Upper lobe of left lung (tissue), 6 donors: ENCODE data around the gene EPX. TPM values are rescaled to one million over a fixed set of nuclear protein-coding genes. Genes with fewer than 3 reads are reported as not detected.
"Not testable (repeated sequence)": the region's sequence is repeated elsewhere in the genome, so short reads cannot be mapped to it uniquely, and the experiment has no call there.

Source experiments
- ATAC-seq, 2 donors: fragments of 200-7000 bp; cut with Tn5 transposase; one replicate each; pipeline ENCODE4 v1.9.1; 2022; ENCODE audit warnings: mild to moderate bottlenecking in 2 of 2, moderate library complexity in 2 of 2; ENCODE audit not compliant: low FRiP score in 2 of 2
- DNase-seq, 2 donors: peaks; one replicate each; pipeline ENCODE4 v3.0.0-alpha.2; 2019 to 2020
- H3K27ac ChIP-seq, 4 donors: fragments of 200-600 bp; sonication (generic); one replicate each; pipeline ENCODE4 v1.5.1; 2016 to 2019
- H3K27me3 ChIP-seq, 4 donors: fragments of 200-600 bp; sonication (generic); one replicate each; pipeline ENCODE4 v1.5.1; 2017 to 2019
- H3K36me3 ChIP-seq, 4 donors: fragments of 200-600 bp; sonication (generic); one replicate each; pipeline ENCODE4 v1.5.1; 2016 to 2019
- H3K4me1 ChIP-seq, 4 donors: fragments of 200-600 bp; sonication (generic); one replicate each; pipeline ENCODE4 v1.5.1; 2018 to 2019
- H3K4me3 ChIP-seq, 4 donors: fragments of 200-600 bp; sonication (generic); one replicate each; pipeline ENCODE4 v1.5.1; 2017 to 2019; ENCODE audit warnings: mild to moderate bottlenecking in 2 of 4, moderate library complexity in 1 of 4
- H3K9me3 ChIP-seq, 4 donors: fragments of 200-600 bp; sonication (generic); one replicate each; pipeline ENCODE4 v1.5.1; 2018 to 2019
- CTCF ChIP-seq, 6 experiments: fragments of 450-650 bp in 4 of 6; fragments of 200-600 bp in 2 of 6; sonication (generic) in 2 of 6; IDR thresholded peaks; one replicate each; pipeline ENCODE4 v1.5.1; 2016 to 2019; ENCODE audit warnings: antibody characterized with exemption in 6 of 6
- EP300 ChIP-seq, 4 donors: sonication (generic); formaldehyde crosslinking; IDR thresholded peaks; one replicate each; pipeline ENCODE4 v1.5.1; 2017; ENCODE audit warnings: antibody characterized with exemption in 4 of 4, control low read depth in 2 of 4
- POLR2A ChIP-seq, 4 donors: fragments of 450-650 bp; IDR thresholded peaks; one replicate each; pipeline ENCODE4 v1.5.1; 2016 to 2017; ENCODE audit warnings: antibody characterized with exemption in 4 of 4, mild to moderate bottlenecking in 2 of 4
- POLR2AphosphoS5 ChIP-seq, 2 donors: sonication (generic); formaldehyde crosslinking; IDR thresholded peaks; one replicate each; pipeline ENCODE4 v1.5.1; 2017; ENCODE audit warnings: antibody characterized with exemption in 2 of 2
- WGBS, 2 donors: methylation state at CpG; one replicate each; pipeline ENCODE4 v1.1.5; 2017 to 2018; 5-methylcytosine and 5-hydroxymethylcytosine counted together
- total RNA-seq, 6 donors: library from RNA; depleted of rRNA in 4 of 6; stranded (reverse); fragments of >200 nt in 4 of 6; gene quantifications; one replicate each; pipeline versions ENCODE4 v1.1.0 to v1.2.1, GENCODE V29; 2016 to 2021
- donor health status: DM: no; HTN: no; CAD: no; lungs with moderate emphysema.
- donor health status: DM: no; HTN: yes; CAD: no; lungs with severe emphysema.

The EPX gene, protein sequence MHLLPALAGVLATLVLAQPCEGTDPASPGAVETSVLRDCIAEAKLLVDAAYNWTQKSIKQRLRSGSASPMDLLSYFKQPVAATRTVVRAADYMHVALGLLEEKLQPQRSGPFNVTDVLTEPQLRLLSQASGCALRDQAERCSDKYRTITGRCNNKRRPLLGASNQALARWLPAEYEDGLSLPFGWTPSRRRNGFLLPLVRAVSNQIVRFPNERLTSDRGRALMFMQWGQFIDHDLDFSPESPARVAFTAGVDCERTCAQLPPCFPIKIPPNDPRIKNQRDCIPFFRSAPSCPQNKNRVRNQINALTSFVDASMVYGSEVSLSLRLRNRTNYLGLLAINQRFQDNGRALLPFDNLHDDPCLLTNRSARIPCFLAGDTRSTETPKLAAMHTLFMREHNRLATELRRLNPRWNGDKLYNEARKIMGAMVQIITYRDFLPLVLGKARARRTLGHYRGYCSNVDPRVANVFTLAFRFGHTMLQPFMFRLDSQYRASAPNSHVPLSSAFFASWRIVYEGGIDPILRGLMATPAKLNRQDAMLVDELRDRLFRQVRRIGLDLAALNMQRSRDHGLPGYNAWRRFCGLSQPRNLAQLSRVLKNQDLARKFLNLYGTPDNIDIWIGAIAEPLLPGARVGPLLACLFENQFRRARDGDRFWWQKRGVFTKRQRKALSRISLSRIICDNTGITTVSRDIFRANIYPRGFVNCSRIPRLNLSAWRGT
- under 1 TPM in 1 of 6 donors, not detected in 5; 0.10 TPM for total RNA-seq

GRCh38 chr17:58192612-58193011 lies at the start of gene EPX:
Gene EPX, plus strand, starts transcription at chr17:58192726. Its CDS starts 121 bp downstream, at chr17:58192847.
- ATAC-seq (no peak), DNase-seq (no peak)
- H3K4me1 ChIP-seq = peaks cover 0 to 9% (median 3%) of the 10 kb centered on the region in 4 donors
- no peaks in the 10 kb centered on the region for H3K27me3 ChIP-seq
- 17 to 41% methylated on average over 3 to 6 of the region's 6 CpGs for WGBS, 2 donors
- no peaks in the 10 kb centered on the region for H3K9me3 ChIP-seq
- no peak within 1 kb of the TSS for H3K4me3 ChIP-seq
- TF ChIP-seq POLR2A (IDR thresholded peaks at IDR 0.05) = no peak
- TF ChIP-seq EP300 (IDR thresholded peaks at IDR 0.05) = no peak
- no peak for TF ChIP-seq CTCF (IDR thresholded peaks at IDR 0.05)
- no peak for TF ChIP-seq POLR2AphosphoS5 (IDR thresholded peaks at IDR 0.05)
- H3K27ac ChIP-seq = no peak within 1 kb of the TSS
- H3K36me3 ChIP-seq = no peaks in the 10 kb centered on the region

DNA sequence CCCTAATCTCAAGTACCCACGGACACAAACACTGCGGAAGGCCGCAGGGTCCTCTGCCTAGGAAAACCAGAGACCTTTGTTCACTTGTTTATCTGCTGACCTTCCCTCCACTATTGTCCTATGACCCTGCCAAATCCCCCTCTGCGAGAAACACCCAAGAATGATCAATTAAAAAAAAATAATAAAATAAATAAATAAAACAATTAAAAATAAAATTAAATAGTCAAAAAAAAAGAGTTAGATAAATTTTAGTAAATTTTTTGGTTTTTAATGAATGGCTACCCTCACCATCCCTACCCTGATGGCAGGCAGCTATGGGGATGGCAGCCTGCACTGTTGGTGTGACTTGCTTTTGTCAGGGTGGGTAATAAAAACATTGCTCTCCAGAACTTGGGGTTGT lies 49.2 kb upstream of the EPX start:
- H3K9me3 ChIP-seq = peaks cover 9 to 25% (median 16%) of the 10 kb centered on the region in 4 donors
- DNase-seq, H3K36me3 ChIP-seq, H3K27ac ChIP-seq, ATAC-seq, H3K4me3 ChIP-seq, H3K27me3 ChIP-seq, H3K4me1 ChIP-seq: not testable (repeated sequence)
- WGBS, 2 donors = 60 to 90% methylated on average over 4 of the region's 4 CpGs

DNA sequence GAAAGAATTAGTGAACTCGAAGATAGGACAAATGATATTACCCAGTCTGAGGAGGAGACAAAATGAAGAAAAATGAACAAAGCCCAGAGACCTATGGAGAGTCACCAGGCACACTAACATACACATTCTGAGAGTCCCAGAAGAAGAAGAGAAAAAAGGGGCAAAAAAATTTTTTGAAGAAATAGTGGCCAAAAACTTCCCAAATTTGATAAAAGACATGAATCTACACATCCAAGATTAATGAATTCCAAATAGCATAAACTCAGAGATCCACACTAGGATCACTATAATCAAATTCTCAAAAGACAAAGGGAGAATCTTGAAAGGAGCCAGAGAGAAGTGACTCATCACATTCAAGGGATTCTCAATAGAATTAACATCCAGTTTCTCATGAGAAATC lies 47.7 kb upstream of the EPX start:
- no peaks in the 10 kb centered on the region for H3K27me3 ChIP-seq
- H3K27ac ChIP-seq = no peak overlapping the region
- ATAC-seq (no peak), DNase-seq (no peak)
- H3K4me3 ChIP-seq = no peak overlapping the region
- H3K9me3 ChIP-seq = peaks cover 9 to 25% (median 16%) of the 10 kb centered on the region in 4 donors
- H3K4me1 ChIP-seq = no peaks in the 10 kb centered on the region
- TF ChIP-seq POLR2AphosphoS5 (IDR thresholded peaks at IDR 0.05) = no peak
- TF ChIP-seq POLR2A (IDR thresholded peaks at IDR 0.05) = no peak
- no peak for TF ChIP-seq EP300 (IDR thresholded peaks at IDR 0.05)
- no peak for TF ChIP-seq CTCF (IDR thresholded peaks at IDR 0.05)
- H3K36me3 ChIP-seq = no peaks in the 10 kb centered on the region
- 80 to 89% methylated on average over 1 of the region's 1 CpG for WGBS, 2 donors

- no peak for TF ChIP-seq POLR2AphosphoS5 (IDR thresholded peaks at IDR 0.05)
- TF ChIP-seq POLR2A (IDR thresholded peaks at IDR 0.05) = no peak
- TF ChIP-seq CTCF (IDR thresholded peaks at IDR 0.05) = no peak
- TF ChIP-seq EP300 (IDR thresholded peaks at IDR 0.05) = no peak
- Histone ChIP-seq H3K27ac (no peak within 1 kb of the TSS), H3K4me1 (peaks cover 0 to 8% (median 4%) of the 10 kb centered on the region in 4 donors), H3K9me3 (peaks cover 9 to 25% (median 16%) of the 10 kb centered on the region in 4 donors), H3K4me3 (no peak within 1 kb of the TSS), H3K36me3 (no peaks in the 10 kb centered on the region), H3K27me3 (no peaks in the 10 kb centered on the region)
- DNase-seq (no peak), ATAC-seq (no peak)
- 60 to 74% methylated on average over 1 of the region's 1 CpG for WGBS, 2 donors
Measured at GRCh38 chr17:58147930-58148434, 44.5 kb upstream of the EPX start, which contains the start of gene OR4D1. Gene OR4D1, plus strand, starts transcription at chr17:58148384. Its CDS starts 6,770 bp downstream, at chr17:58155154.

GRCh38 chr17:58148609-58149008 lies 43.9 kb upstream of the EPX start:
- DNase-seq (no peak), ATAC-seq (no peak)
- no peak overlapping the region for H3K27ac ChIP-seq
- no peaks in the 10 kb centered on the region for H3K27me3 ChIP-seq
- peaks cover 9 to 25% (median 16%) of the 10 kb centered on the region in 4 donors for H3K9me3 ChIP-seq
- no peaks in the 10 kb centered on the region for H3K36me3 ChIP-seq
- TF ChIP-seq EP300 (IDR thresholded peaks at IDR 0.05) (no peak), CTCF (IDR thresholded peaks at IDR 0.05) (no peak), POLR2A (IDR thresholded peaks at IDR 0.05) (no peak), POLR2AphosphoS5 (IDR thresholded peaks at IDR 0.05) (no peak)
- WGBS, 2 donors = 84 to 85% methylated on average over 3 of the region's 3 CpGs
- H3K4me1 ChIP-seq = peaks cover 0 to 11% (median 7%) of the 10 kb centered on the region in 4 donors
- no peak overlapping the region for H3K4me3 ChIP-seq
